ENCODE results near the gene ST7L.
A peak's percentile ranks its signal among the peaks of the same experiment; 100 is the strongest.

The ST7L gene

GRCh38 chr1:112618114-112618720 lies 724 bp downstream of the ST7L start:
- H3K4me1 ChIP-seq (ENCODE audit: control insufficient read depth, insufficient read depth, low read length) = peaks cover 35% of the 10 kb centered on the region

GRCh38 chr1:112614460-112615065 lies 4.4 kb downstream of the ST7L start:
- DNase-seq (ENCODE audit: low read depth) = peak; percentile 80
- H3K9me3 ChIP-seq (ENCODE audit: control insufficient read depth, low read length) = no peaks in the 10 kb centered on the region
- peaks cover 45% of the 10 kb centered on the region for H3K36me3 ChIP-seq (ENCODE audit: control insufficient read depth, insufficient read depth, low read length, severe bottlenecking)

More at GRCh38 chr1:112618114-112618720, 724 bp downstream of the ST7L start:
- Histone ChIP-seq H3K9ac (ENCODE audit: low read length) (peak overlapping the region; percentile 100), H3K36me3 (ENCODE audit: control insufficient read depth, insufficient read depth, low read length, severe bottlenecking) (peaks cover 17% of the 10 kb centered on the region), H3K4me3 (ENCODE audit: low read length) (peak overlapping the region; percentile 100), H3K9me3 (ENCODE audit: control insufficient read depth, low read length) (no peaks in the 10 kb centered on the region), H3K27me3 (replicated peaks; ENCODE audit: control insufficient read depth, insufficient read depth, low read length) (no peaks in the 10 kb centered on the region)
- DNase-seq (ENCODE audit: low read depth) = peak; percentile 61

GRCh38 chr1:112605633-112606327 lies 13.2 kb downstream of the ST7L start:
- Histone ChIP-seq H3K9me3 (ENCODE audit: control insufficient read depth, low read length) (no peaks in the 10 kb centered on the region), H3K9ac (ENCODE audit: low read length) (no peak overlapping the region), H3K27me3 (replicated peaks; ENCODE audit: control insufficient read depth, insufficient read depth, low read length) (no peaks in the 10 kb centered on the region), H3K4me1 (ENCODE audit: control insufficient read depth, insufficient read depth, low read length) (no peaks in the 10 kb centered on the region), H3K4me3 (ENCODE audit: low read length) (no peak overlapping the region), H3K36me3 (ENCODE audit: control insufficient read depth, insufficient read depth, low read length, severe bottlenecking) (peaks cover 66% of the 10 kb centered on the region)
- no peak for DNase-seq (ENCODE audit: low read depth)

More at GRCh38 chr1:112614460-112615065, 4.4 kb downstream of the ST7L start:
- H3K4me3 ChIP-seq (ENCODE audit: low read length) = no peak overlapping the region
- H3K9ac ChIP-seq (ENCODE audit: low read length) = peak overlapping the region; percentile 4
- peaks cover 17% of the 10 kb centered on the region for H3K4me1 ChIP-seq (ENCODE audit: control insufficient read depth, insufficient read depth, low read length)
- H3K27me3 ChIP-seq (replicated peaks; ENCODE audit: control insufficient read depth, insufficient read depth, low read length) = no peaks in the 10 kb centered on the region

GRCh38 chr1:112603541-112603940 lies 15.4 kb downstream of the ST7L start:
- Histone ChIP-seq H3K36me3 (ENCODE audit: control insufficient read depth, insufficient read depth, low read length, severe bottlenecking) (peaks cover 67% of the 10 kb centered on the region), H3K27me3 (replicated peaks; ENCODE audit: control insufficient read depth, insufficient read depth, low read length) (no peaks in the 10 kb centered on the region), H3K4me1 (ENCODE audit: control insufficient read depth, insufficient read depth, low read length) (no peaks in the 10 kb centered on the region), H3K4me3 (ENCODE audit: low read length) (no peak overlapping the region), H3K9me3 (ENCODE audit: control insufficient read depth, low read length) (no peaks in the 10 kb centered on the region), H3K9ac (ENCODE audit: low read length) (no peak overlapping the region)
- DNase-seq (ENCODE audit: low read depth) = no peak

- Histone ChIP-seq H3K9me3 (ENCODE audit: control insufficient read depth, low read length) (no peaks in the 10 kb centered on the region), H3K27me3 (replicated peaks; ENCODE audit: control insufficient read depth, insufficient read depth, low read length) (no peaks in the 10 kb centered on the region), H3K4me1 (ENCODE audit: control insufficient read depth, insufficient read depth, low read length) (no peaks in the 10 kb centered on the region), H3K4me3 (ENCODE audit: low read length) (no peak overlapping the region), H3K36me3 (ENCODE audit: control insufficient read depth, insufficient read depth, low read length, severe bottlenecking) (peaks cover 63% of the 10 kb centered on the region), H3K9ac (ENCODE audit: low read length) (no peak overlapping the region)
- DNase-seq (ENCODE audit: low read depth) = no peak
These were observed 15.9 kb downstream of the ST7L start for GRCh38 chr1:112603012-112603411.

- Histone ChIP-seq H3K27me3 (replicated peaks; ENCODE audit: control insufficient read depth, insufficient read depth, low read length) (no peaks in the 10 kb centered on the region), H3K36me3 (ENCODE audit: control insufficient read depth, insufficient read depth, low read length, severe bottlenecking) (peaks cover 68% of the 10 kb centered on the region), H3K4me1 (ENCODE audit: control insufficient read depth, insufficient read depth, low read length) (no peaks in the 10 kb centered on the region)
These were observed 19.5 kb downstream of the ST7L start for GRCh38 chr1:112599477-112599876.

GRCh38 chr1:112594208-112594876 lies 24.6 kb downstream of the ST7L start:
- no peak for DNase-seq (ENCODE audit: low read depth)
- peaks cover 67% of the 10 kb centered on the region for H3K36me3 ChIP-seq (ENCODE audit: control insufficient read depth, insufficient read depth, low read length, severe bottlenecking)

More at GRCh38 chr1:112599477-112599876, 19.5 kb downstream of the ST7L start:
- Histone ChIP-seq H3K9me3 (ENCODE audit: control insufficient read depth, low read length) (no peaks in the 10 kb centered on the region), H3K9ac (ENCODE audit: low read length) (no peak overlapping the region), H3K4me3 (ENCODE audit: low read length) (no peak overlapping the region)
- DNase-seq (ENCODE audit: low read depth) = no peak

GRCh38 chr1:112589766-112590165 lies 29.2 kb downstream of the ST7L start:
- no peaks in the 10 kb centered on the region for H3K4me1 ChIP-seq (ENCODE audit: control insufficient read depth, insufficient read depth, low read length)
- no peaks in the 10 kb centered on the region for H3K27me3 ChIP-seq (replicated peaks; ENCODE audit: control insufficient read depth, insufficient read depth, low read length)
- H3K9me3 ChIP-seq (ENCODE audit: control insufficient read depth, low read length) = peaks cover 8% of the 10 kb centered on the region
- H3K9ac ChIP-seq (ENCODE audit: low read length) = no peak overlapping the region
- DNase-seq (ENCODE audit: low read depth) = no peak
- H3K36me3 ChIP-seq (ENCODE audit: control insufficient read depth, insufficient read depth, low read length, severe bottlenecking) = peaks cover 63% of the 10 kb centered on the region
- H3K4me3 ChIP-seq (ENCODE audit: low read length) = no peak overlapping the region

More at GRCh38 chr1:112594208-112594876, 24.6 kb downstream of the ST7L start:
- no peaks in the 10 kb centered on the region for H3K27me3 ChIP-seq (replicated peaks; ENCODE audit: control insufficient read depth, insufficient read depth, low read length)
- H3K9me3 ChIP-seq (ENCODE audit: control insufficient read depth, low read length) = peaks cover 8% of the 10 kb centered on the region
- no peaks in the 10 kb centered on the region for H3K4me1 ChIP-seq (ENCODE audit: control insufficient read depth, insufficient read depth, low read length)
- no peak overlapping the region for H3K4me3 ChIP-seq (ENCODE audit: low read length)
- no peak overlapping the region for H3K9ac ChIP-seq (ENCODE audit: low read length)

GRCh38 chr1:112583366-112583765 lies 35.6 kb downstream of the ST7L start:
- peaks cover 19% of the 10 kb centered on the region for H3K36me3 ChIP-seq (ENCODE audit: control insufficient read depth, insufficient read depth, low read length, severe bottlenecking)
- H3K27me3 ChIP-seq (replicated peaks; ENCODE audit: control insufficient read depth, insufficient read depth, low read length) = no peaks in the 10 kb centered on the region
- H3K9me3 ChIP-seq (ENCODE audit: control insufficient read depth, low read length) = no peaks in the 10 kb centered on the region
- H3K9ac ChIP-seq (ENCODE audit: low read length) = no peak overlapping the region
- H3K4me3 ChIP-seq (ENCODE audit: low read length) = no peak overlapping the region
- peaks cover 5% of the 10 kb centered on the region for H3K4me1 ChIP-seq (ENCODE audit: control insufficient read depth, insufficient read depth, low read length)
- no peak for DNase-seq (ENCODE audit: low read depth)

GRCh38 chr1:112581586-112582192 lies 37.3 kb downstream of the ST7L start:
- no peak for DNase-seq (ENCODE audit: low read depth)
- H3K36me3 ChIP-seq (ENCODE audit: control insufficient read depth, insufficient read depth, low read length, severe bottlenecking) = peaks cover 15% of the 10 kb centered on the region
- H3K9me3 ChIP-seq (ENCODE audit: control insufficient read depth, low read length) = no peaks in the 10 kb centered on the region
- H3K27me3 ChIP-seq (replicated peaks; ENCODE audit: control insufficient read depth, insufficient read depth, low read length) = no peaks in the 10 kb centered on the region
- no peak overlapping the region for H3K4me3 ChIP-seq (ENCODE audit: low read length)
- no peak overlapping the region for H3K9ac ChIP-seq (ENCODE audit: low read length)
- H3K4me1 ChIP-seq (ENCODE audit: control insufficient read depth, insufficient read depth, low read length) = peaks cover 5% of the 10 kb centered on the region
